Peyer's patch (tissue), 4 donors: ENCODE data around the gene HTT. TPM values are rescaled to one million over a fixed set of nuclear protein-coding genes. Genes with fewer than 3 reads are reported as not detected.

Experiments used
- DNase-seq, 3 donors: peaks; one replicate each; pipeline ENCODE4 v3.0.0-alpha.2; 2017 to 2019
- H3K27ac ChIP-seq, 4 donors: fragments of 200-600 bp; sonication (generic); one replicate each; pipeline ENCODE4 v1.5.1; 2016 to 2019
- H3K27me3 ChIP-seq, 2 donors: fragments of 200-600 bp; sonication (generic); one replicate each; pipeline ENCODE4 v1.5.1; 2019
- H3K36me3 ChIP-seq, 3 donors: fragments of 200-600 bp; sonication (generic); one replicate each; pipeline ENCODE4 v1.5.1; 2016 to 2019
- H3K4me1 ChIP-seq, 4 donors: fragments of 200-600 bp; sonication (generic); one replicate each; pipeline ENCODE4 v1.5.1; 2016 to 2019
- H3K4me3 ChIP-seq, 4 donors: fragments of 200-600 bp; sonication (generic); 1 replicate in 3 of 4; 2 replicates in 1 of 4; pipeline ENCODE4 v1.5.1; 2016 to 2019; ENCODE audit warnings: mild to moderate bottlenecking in 1 of 4
- H3K9me3 ChIP-seq, 4 donors: fragments of 200-600 bp; sonication (generic); one replicate each; pipeline ENCODE4 v1.5.1; 2016 to 2019; ENCODE audit warnings: mild to moderate bottlenecking in 1 of 4
- POLR2A ChIP-seq, 2 donors: fragments of 450-650 bp; IDR thresholded peaks; one replicate each; pipeline ENCODE4 v1.5.1; 2017; ENCODE audit warnings: antibody characterized with exemption in 2 of 2, mild to moderate bottlenecking in 2 of 2, moderate library complexity in 2 of 2
- total RNA-seq, 4 donors: library from RNA; depleted of rRNA; stranded (reverse); fragments of >200 nt; gene quantifications; one replicate each; pipeline ENCODE4 v1.1.0, GENCODE V29; 2016
- TF ChIP-seq, protein P1 (sequence below), 6 experiments: fragments of 450-650 bp in 4 of 6; fragments of 200-600 bp in 2 of 6; sonication (generic) in 1 of 6; IDR thresholded peaks; one replicate each; pipeline ENCODE4 v1.5.1; 2017 to 2019; ENCODE audit warnings: antibody characterized with exemption in 6 of 6, mild to moderate bottlenecking in 3 of 6, moderate library complexity in 1 of 6

Gene HTT
- total RNA-seq, 4 donors from 2014 or later, result 62.3 to 133 (median 113) TPM

- H3K4me1 ChIP-seq, result no peaks in the 10 kb centered on the region
- no peak for DNase-seq
- no peaks in the 10 kb centered on the region for H3K27me3 ChIP-seq
- no peak overlapping the region for H3K4me3 ChIP-seq
- no peaks in the 10 kb centered on the region for H3K9me3 ChIP-seq
- no peak overlapping the region for H3K27ac ChIP-seq
- H3K36me3 ChIP-seq, result no peaks in the 10 kb centered on the region
- no peak for TF ChIP-seq POLR2A (IDR thresholded peaks at IDR 0.05)
- TF ChIP-seq, protein P1, sequence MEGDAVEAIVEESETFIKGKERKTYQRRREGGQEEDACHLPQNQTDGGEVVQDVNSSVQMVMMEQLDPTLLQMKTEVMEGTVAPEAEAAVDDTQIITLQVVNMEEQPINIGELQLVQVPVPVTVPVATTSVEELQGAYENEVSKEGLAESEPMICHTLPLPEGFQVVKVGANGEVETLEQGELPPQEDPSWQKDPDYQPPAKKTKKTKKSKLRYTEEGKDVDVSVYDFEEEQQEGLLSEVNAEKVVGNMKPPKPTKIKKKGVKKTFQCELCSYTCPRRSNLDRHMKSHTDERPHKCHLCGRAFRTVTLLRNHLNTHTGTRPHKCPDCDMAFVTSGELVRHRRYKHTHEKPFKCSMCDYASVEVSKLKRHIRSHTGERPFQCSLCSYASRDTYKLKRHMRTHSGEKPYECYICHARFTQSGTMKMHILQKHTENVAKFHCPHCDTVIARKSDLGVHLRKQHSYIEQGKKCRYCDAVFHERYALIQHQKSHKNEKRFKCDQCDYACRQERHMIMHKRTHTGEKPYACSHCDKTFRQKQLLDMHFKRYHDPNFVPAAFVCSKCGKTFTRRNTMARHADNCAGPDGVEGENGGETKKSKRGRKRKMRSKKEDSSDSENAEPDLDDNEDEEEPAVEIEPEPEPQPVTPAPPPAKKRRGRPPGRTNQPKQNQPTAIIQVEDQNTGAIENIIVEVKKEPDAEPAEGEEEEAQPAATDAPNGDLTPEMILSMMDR (IDR thresholded peaks at IDR 0.05), result no peak
These were observed 175.4 kb downstream of the HTT start for GRCh38 chr4:3249711-3250437.

- H3K36me3 ChIP-seq, result no peaks in the 10 kb centered on the region
- no peaks in the 10 kb centered on the region for H3K4me1 ChIP-seq
- H3K27ac ChIP-seq, result no peak overlapping the region
- TF ChIP-seq, protein P1 (IDR thresholded peaks at IDR 0.05), result no peak
- no peak for TF ChIP-seq POLR2A (IDR thresholded peaks at IDR 0.05)
- no peak for DNase-seq
- H3K9me3 ChIP-seq, result no peaks in the 10 kb centered on the region
- H3K4me3 ChIP-seq, result no peak overlapping the region
- no peaks in the 10 kb centered on the region for H3K27me3 ChIP-seq
These were observed 176.0 kb downstream of the HTT start for GRCh38 chr4:3250438-3250955.

GRCh38 chr4:3250956-3251690 is 176.6 kb downstream of the HTT start:
- Histone ChIP-seq H3K4me3 (no peak overlapping the region), H3K9me3 (no peaks in the 10 kb centered on the region), H3K27ac (no peak overlapping the region), H3K4me1 (no peaks in the 10 kb centered on the region), H3K36me3 (no peaks in the 10 kb centered on the region), H3K27me3 (no peaks in the 10 kb centered on the region)
- TF ChIP-seq, protein P1 (IDR thresholded peaks at IDR 0.05), result no peak
- no peak for TF ChIP-seq POLR2A (IDR thresholded peaks at IDR 0.05)
- DNase-seq, result peak in 1 of 3 donors; percentile 16

- no peaks in the 10 kb centered on the region for H3K27me3 ChIP-seq
- H3K4me3 ChIP-seq, result no peak overlapping the region
- no peaks in the 10 kb centered on the region for H3K36me3 ChIP-seq
- H3K9me3 ChIP-seq, result no peaks in the 10 kb centered on the region
- no peak for TF ChIP-seq POLR2A (IDR thresholded peaks at IDR 0.05)
- TF ChIP-seq, protein P1 (IDR thresholded peaks at IDR 0.05), result no peak
- peaks cover 0 to 1% (median 0%) of the 10 kb centered on the region in 4 donors for H3K4me1 ChIP-seq
- DNase-seq, result peak in 1 of 3 donors; percentile 29
- no peak overlapping the region for H3K27ac ChIP-seq
These were observed 177.4 kb downstream of the HTT start for GRCh38 chr4:3251691-3252479.

DNA sequence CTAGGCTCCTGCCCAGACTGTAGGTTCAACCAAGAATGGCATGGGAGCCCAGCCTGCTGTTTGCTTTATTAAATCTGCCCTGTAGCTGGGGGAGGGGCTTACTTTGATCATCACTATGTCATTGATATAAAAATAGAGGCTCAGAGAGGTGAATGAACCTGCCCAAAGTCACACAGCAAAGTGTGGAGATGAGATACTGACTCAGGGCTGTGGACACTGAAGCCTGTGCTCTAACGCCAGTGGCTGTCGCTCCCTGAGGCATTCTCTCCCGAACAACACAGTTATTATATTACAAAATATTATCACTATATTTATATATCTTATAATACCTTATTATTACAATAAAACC is 178.0 kb downstream of the HTT start:
- Histone ChIP-seq H3K36me3 (no peaks in the 10 kb centered on the region), H3K27ac (no peak overlapping the region), H3K9me3 (no peaks in the 10 kb centered on the region), H3K27me3 (no peaks in the 10 kb centered on the region), H3K4me3 (no peak overlapping the region), H3K4me1 (peaks cover 0 to 7% (median 0%) of the 10 kb centered on the region in 4 donors)
- no peak for DNase-seq
- no peak for TF ChIP-seq POLR2A (IDR thresholded peaks at IDR 0.05)
- TF ChIP-seq, protein P1 (IDR thresholded peaks at IDR 0.05), result no peak
